K562 (cell line): Measurements from ENCODE around the gene PRDX2. TPM values are rescaled to one million over a fixed set of nuclear protein-coding genes. Genes with fewer than 3 reads are reported as not detected.

ENCODE experiments used
- ATF1 ChIP-seq, 2 experiments: fragments of 450-650 bp in 1 of 2; IDR thresholded peaks; 2 replicates each; pipeline ENCODE4 v1.6.1; 2016; ENCODE audit warnings: missing compliant biosample characterization in 1 of 2, missing genetic modification characterization in 1 of 2
- C11orf30 ChIP-seq: fragments of 450-650 bp; IDR thresholded peaks from 2 replicates; pipeline ENCODE4 v1.6.1; 2016; ENCODE audit warnings: low read depth, mild to moderate bottlenecking
- CHAMP1 ChIP-seq: fragments of 450-650 bp; IDR thresholded peaks from 2 replicates; pipeline ENCODE4 v1.6.1; 2016; ENCODE audit warnings: mild to moderate bottlenecking
- CREM ChIP-seq: IDR thresholded peaks from 2 replicates; pipeline ENCODE4 v1.6.1; 2014; ENCODE audit warnings: antibody characterized with exemption, low read depth
- HES1 ChIP-seq: fragments of 450-650 bp; IDR thresholded peaks from 2 replicates; pipeline ENCODE4 v1.6.1; 2016; ENCODE audit warnings: low read depth, mild to moderate bottlenecking, moderate library complexity
- HNRNPK ChIP-seq: fragments of 200-400 bp; formaldehyde crosslinking; IDR thresholded peaks from one replicate; pipeline ENCODE4 v1.6.1; 2018; ENCODE audit warnings: mild to moderate bottlenecking, low read depth, low read length; ENCODE audit not compliant: poor library complexity, severe bottlenecking
- MEF2D ChIP-seq: conservative IDR thresholded peaks from 2 replicates; pipeline ENCODE4 v1.6.1; 2016; ENCODE audit warnings: low read depth, missing genetic modification characterization, missing compliant biosample characterization
- POLR2H ChIP-seq: IDR thresholded peaks from 2 replicates; pipeline ENCODE4 v1.6.1; 2016; ENCODE audit warnings: missing genetic modification characterization, low read depth, mild to moderate bottlenecking, control low read depth, missing compliant biosample characterization, moderate library complexity
- SAP30 ChIP-seq: fragments of 200-600 bp; sonication (generic); IDR thresholded peaks from 2 replicates; pipeline ENCODE4 v1.6.1; 2012; ENCODE audit warnings: borderline replicate concordance, low read depth, mild to moderate bottlenecking, moderate library complexity, low read length, control low read depth, inconsistent platforms; ENCODE audit not compliant: insufficient read depth, poor library complexity, severe bottlenecking
- SNIP1 ChIP-seq: fragments of 450-650 bp; IDR thresholded peaks from 2 replicates; pipeline ENCODE4 v1.7.1; 2017; ENCODE audit warnings: low read depth, mild to moderate bottlenecking
- TSHZ1 ChIP-seq: fragments of 250-450 bp; sonication (Bioruptor Pico); IDR thresholded peaks from 2 replicates; pipeline ENCODE4 v1.4.0; 2020; ENCODE audit warnings: mild to moderate bottlenecking, moderate library complexity
- UBTF ChIP-seq, 2 experiments: IDR thresholded peaks; 2 replicates each; pipeline ENCODE4 v1.6.1; 2012; ENCODE audit warnings: improper control_type of control experiment in 2 of 2, low read depth in 2 of 2, low read length in 2 of 2, borderline replicate concordance in 1 of 2
- ZNF277 ChIP-seq: fragments of 250-450 bp; sonication (Bioruptor Pico); IDR thresholded peaks from 2 replicates; pipeline ENCODE4 v1.8.0; 2022; ENCODE audit warnings: inconsistent platforms, mild to moderate bottlenecking, moderate library complexity, borderline replicate concordance
- ZNF431 ChIP-seq: sonication (generic); formaldehyde crosslinking; IDR thresholded peaks from 2 replicates; pipeline ENCODE4 v1.8.0; 2022; ENCODE audit warnings: mild to moderate bottlenecking, missing genetic modification reagents
- ZNF445 ChIP-seq: fragments of 250-450 bp; sonication (Bioruptor Pico); IDR thresholded peaks from 2 replicates; pipeline ENCODE4 v1.4.0; 2020; ENCODE audit warnings: low read depth, mild to moderate bottlenecking, moderate library complexity
- ZNF696 ChIP-seq: fragments of 250-450 bp; sonication (Bioruptor Pico); conservative IDR thresholded peaks from 2 replicates; pipeline ENCODE4 v1.4.0; 2020; ENCODE audit warnings: mild to moderate bottlenecking, moderate library complexity
- polyA plus RNA-seq, 8 experiments: library from polyadenylated mRNA; depleted of rRNA in 4 of 8; stranded (reverse) in 5 of 8; unstranded in 3 of 8; fragments of >200 nt; fragmentation: Nextera tagmentation in 2 of 8; fragmentation: Illumina TruSeq in 1 of 8; extraction: Ambion mirVana in 2 of 8; extraction: Trizol in 1 of 8; gene quantifications; 2 replicates each; pipeline versions ENCODE4 v1.2.1 to v1.2.3, GENCODE V29; 2011 to 2014; ENCODE audit warnings: inconsistent platforms in 1 of 8, missing spikeins in 1 of 8
- total RNA-seq, 7 experiments: library from RNA; depleted of rRNA in 6 of 7; stranded (reverse); fragments of >200 nt in 6 of 7; fragmentation: Illumina TruSeq in 2 of 7; extraction: Trizol in 2 of 7; gene quantifications; 2 replicates each; pipeline versions ENCODE4 v1.2.1 to v1.2.3, GENCODE V29; 2011 to 2021; ENCODE audit warnings: low replicate concordance in 1 of 7

The PRDX2 gene
- total and polyA plus RNA-seq, 9 of the 15 experiments (the other 6 are each of a cell fraction or from before 2014, with no cell fraction given), result 206 to 1,183 (median 415) TPM

GRCh38 chr19:12838182-12838885 is 36.7 kb upstream of the PRDX2 start, which contains the start of gene MAST1 (continued):
- no peak for TF ChIP-seq HES1
- no peak for TF ChIP-seq ZNF431 (CRISPR knock-in tag)
- no peak for TF ChIP-seq UBTF (IDR thresholded peaks at IDR 0.05; ENCODE audit: borderline replicate concordance in 1 of 2, low read depth in 2 of 2, low read length in 2 of 2)
- TF ChIP-seq ZNF277 (CRISPR knock-in tag), result no peak
- no peak for TF ChIP-seq TSHZ1 (CRISPR knock-in tag)
- no peak for TF ChIP-seq HNRNPK
- no peak for TF ChIP-seq ZNF445 (CRISPR knock-in tag)
- no peak for TF ChIP-seq ZNF696 (CRISPR knock-in tag)
- no peak for TF ChIP-seq SNIP1
- no peak for TF ChIP-seq POLR2H (tag)
- TF ChIP-seq SAP30, result no peak
- no peak for TF ChIP-seq ATF1 (CRISPR knock-in tag; IDR thresholded peaks at IDR 0.05)
- no peak for TF ChIP-seq ATF1 (tag; IDR thresholded peaks at IDR 0.05)
- no peak for TF ChIP-seq C11orf30
- TF ChIP-seq CREM, result peak; percentile 36; the same call in 1 of the 2 replicates
- no peak for TF ChIP-seq MEF2D
- TF ChIP-seq CHAMP1, result no peak
